Activated CD4-positive, alpha-beta memory T cell treated with anti-CD3 and anti-CD28 coated beads, Interleukin-2, amount 10 ng/mL, durations not matched to agents 7 days and 5 days (primary cell): ENCODE results near the gene TRMT5. TPM values are rescaled to one million over a fixed set of nuclear protein-coding genes. Genes with fewer than 3 reads are reported as not detected.

Source experiments
- total RNA-seq, 2 experiments: library from RNA; stranded (reverse); gene quantifications; one replicate each; pipeline ENCODE4 v1.2.3, GENCODE V29; 2021

The TRMT5 gene
- total RNA-seq, 2 experiments from 2014 or later, result 6.6 to 7.1 TPM

Other genes with a start within 250 kb of the TRMT5 start
- 10 to 100 TPM; 37.0 to 40.4 TPM for gene MNAT1, start 246.3 kb downstream of the TRMT5 start, total RNA-seq
- 1 to 10 TPM; 7.5 to 9.4 TPM for gene SLC38A6, start 166 bp upstream of the TRMT5 start, total RNA-seq